Measurements from ENCODE around the gene RTP5.
"Not testable (repeated sequence)": the region's sequence is repeated elsewhere in the genome, so short reads cannot be mapped to it uniquely, and the experiment has no call there.

The RTP5 gene

DNA sequence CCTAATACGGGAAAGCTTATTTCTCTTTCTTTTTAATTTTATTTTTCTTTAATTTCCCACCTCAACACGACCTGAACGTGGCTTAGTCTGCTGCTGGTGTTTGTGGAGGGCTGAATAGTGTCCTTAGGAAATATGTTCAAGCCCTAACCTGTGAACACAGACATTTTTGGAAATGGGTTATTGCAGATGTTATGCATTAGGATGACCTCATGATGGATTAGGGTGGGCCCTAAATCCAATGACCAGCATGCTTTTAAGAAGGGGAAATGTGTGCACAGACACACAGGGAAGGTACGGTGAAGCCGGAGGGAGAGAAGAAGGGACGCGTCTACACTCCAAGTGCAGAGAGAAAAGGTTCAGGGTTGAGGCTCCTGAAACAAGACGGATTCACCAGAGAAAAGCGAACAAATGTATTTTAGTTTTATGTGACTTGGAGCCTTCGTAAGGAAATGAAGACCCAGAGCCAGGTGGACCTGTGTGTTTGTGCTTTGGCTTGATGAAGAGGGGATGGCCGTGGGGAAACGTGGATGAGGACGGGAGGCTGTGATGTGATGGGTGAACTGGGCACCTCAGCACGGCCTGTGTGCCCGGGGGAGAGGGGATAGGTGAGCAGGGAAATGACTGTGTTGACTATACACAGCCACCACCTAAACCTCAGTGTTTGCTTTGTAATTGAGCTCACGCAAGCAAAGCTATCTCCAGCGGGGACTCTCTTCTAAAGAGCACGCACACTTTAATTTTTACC lies 37.5 kb downstream of the RTP5 start:
- H3K27ac ChIP-seq, result no peak overlapping the region
- DNase-seq (ENCODE audit: low spot score), result no peak
- CTCF ChIA-PET, result no interaction called here
- POLR2A ChIA-PET (ENCODE audit: low non-redundant PET), result no interaction called here
- TF ChIP-seq, protein P1, sequence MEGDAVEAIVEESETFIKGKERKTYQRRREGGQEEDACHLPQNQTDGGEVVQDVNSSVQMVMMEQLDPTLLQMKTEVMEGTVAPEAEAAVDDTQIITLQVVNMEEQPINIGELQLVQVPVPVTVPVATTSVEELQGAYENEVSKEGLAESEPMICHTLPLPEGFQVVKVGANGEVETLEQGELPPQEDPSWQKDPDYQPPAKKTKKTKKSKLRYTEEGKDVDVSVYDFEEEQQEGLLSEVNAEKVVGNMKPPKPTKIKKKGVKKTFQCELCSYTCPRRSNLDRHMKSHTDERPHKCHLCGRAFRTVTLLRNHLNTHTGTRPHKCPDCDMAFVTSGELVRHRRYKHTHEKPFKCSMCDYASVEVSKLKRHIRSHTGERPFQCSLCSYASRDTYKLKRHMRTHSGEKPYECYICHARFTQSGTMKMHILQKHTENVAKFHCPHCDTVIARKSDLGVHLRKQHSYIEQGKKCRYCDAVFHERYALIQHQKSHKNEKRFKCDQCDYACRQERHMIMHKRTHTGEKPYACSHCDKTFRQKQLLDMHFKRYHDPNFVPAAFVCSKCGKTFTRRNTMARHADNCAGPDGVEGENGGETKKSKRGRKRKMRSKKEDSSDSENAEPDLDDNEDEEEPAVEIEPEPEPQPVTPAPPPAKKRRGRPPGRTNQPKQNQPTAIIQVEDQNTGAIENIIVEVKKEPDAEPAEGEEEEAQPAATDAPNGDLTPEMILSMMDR (conservative IDR thresholded peaks at IDR 0.05; ENCODE audit: low read depth), result no peak

DNA sequence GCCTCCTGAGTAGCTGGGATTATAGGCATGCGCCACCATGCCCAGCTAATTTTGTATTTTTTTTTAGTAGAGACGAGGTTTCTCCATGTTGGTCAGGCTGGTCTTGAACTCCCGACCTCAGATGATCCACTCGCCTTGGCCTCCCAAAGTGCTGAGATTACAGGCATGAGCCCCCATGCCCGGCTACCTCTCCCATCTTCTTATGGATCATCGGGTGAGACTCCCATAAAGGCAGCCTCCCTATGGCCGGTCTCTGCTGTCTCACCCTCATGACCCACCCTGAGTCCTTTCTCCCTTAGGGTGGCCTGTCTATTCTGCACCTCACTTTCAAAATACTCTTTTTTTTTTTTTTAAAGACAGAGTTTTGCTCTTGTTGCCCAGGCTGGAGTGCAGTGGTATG lies 38.3 kb downstream of the RTP5 start:
- CTCF ChIA-PET; POLR2A ChIA-PET (ENCODE audit: low non-redundant PET); H3K27ac ChIP-seq; DNase-seq (ENCODE audit: low spot score): not testable (repeated sequence)

DNA sequence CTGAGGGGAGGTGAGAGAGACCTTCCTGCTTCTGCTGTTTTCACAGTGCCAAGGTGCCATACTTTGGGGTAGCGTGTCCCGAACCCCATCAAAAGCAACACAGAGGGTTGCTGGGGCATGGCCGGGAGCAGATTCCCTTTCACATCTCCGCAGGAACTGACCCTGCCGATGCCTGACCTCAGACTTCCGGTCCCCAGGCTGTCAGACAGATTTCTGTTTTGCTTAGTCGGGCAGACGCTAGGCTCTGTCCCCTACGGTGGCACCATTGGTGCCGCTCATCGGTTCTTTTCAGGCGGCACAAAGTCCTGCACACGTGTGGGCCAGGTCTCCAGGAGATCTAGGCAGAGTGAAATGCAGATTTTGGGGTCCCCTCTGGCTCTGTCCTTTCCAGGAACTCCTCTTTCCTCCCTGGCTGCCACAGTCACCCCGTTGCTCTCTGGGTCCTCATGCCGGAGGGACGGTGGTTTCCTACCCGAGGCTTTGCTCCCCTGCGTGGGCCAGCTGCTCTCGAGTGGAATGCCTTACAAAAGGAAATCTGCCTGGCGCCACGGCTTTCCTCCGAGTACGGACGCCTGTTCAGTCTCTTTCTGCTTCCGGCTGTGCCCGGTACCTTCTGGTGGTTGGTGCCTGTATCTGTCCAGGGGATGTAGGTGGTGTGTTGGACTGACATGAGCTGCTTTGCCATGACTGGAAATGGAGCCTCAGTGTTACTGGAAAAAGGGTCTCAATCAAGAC lies 39.3 kb downstream of the RTP5 start:
- POLR2A ChIA-PET (ENCODE audit: low non-redundant PET), result no interaction called here
- CTCF ChIA-PET, result no interaction called here
- no peak overlapping the region for H3K27ac ChIP-seq
- DNase-seq (ENCODE audit: low spot score), result no peak
- TF ChIP-seq, protein P1 (conservative IDR thresholded peaks at IDR 0.05; ENCODE audit: low read depth), result no peak

DNA sequence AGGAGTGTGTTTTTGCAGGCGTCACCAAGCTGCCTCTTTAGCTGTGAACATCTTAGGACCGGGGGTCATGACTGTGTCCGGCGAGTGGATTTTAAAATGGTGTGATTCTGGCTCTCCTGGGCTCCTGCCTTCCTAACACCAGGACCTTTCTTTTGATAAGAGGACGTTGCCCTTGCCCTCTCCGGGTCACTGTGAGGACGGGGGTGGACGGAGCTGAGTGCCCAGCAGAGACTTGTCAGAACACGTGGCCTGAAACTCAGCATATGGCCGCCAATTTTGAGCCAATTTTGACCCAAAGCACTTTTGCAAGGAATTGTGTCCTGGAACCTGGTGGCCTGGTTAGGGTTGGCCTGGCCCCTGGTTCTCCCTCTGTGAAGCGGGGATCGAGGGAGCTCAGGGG lies 40.2 kb downstream of the RTP5 start:
- TF ChIP-seq, protein P1 (conservative IDR thresholded peaks at IDR 0.05; ENCODE audit: low read depth), result no peak
- no peak for DNase-seq (ENCODE audit: low spot score)
- POLR2A ChIA-PET (ENCODE audit: low non-redundant PET), result no interaction called here
- no peak overlapping the region for H3K27ac ChIP-seq
- CTCF ChIA-PET, result no interaction called here

DNA sequence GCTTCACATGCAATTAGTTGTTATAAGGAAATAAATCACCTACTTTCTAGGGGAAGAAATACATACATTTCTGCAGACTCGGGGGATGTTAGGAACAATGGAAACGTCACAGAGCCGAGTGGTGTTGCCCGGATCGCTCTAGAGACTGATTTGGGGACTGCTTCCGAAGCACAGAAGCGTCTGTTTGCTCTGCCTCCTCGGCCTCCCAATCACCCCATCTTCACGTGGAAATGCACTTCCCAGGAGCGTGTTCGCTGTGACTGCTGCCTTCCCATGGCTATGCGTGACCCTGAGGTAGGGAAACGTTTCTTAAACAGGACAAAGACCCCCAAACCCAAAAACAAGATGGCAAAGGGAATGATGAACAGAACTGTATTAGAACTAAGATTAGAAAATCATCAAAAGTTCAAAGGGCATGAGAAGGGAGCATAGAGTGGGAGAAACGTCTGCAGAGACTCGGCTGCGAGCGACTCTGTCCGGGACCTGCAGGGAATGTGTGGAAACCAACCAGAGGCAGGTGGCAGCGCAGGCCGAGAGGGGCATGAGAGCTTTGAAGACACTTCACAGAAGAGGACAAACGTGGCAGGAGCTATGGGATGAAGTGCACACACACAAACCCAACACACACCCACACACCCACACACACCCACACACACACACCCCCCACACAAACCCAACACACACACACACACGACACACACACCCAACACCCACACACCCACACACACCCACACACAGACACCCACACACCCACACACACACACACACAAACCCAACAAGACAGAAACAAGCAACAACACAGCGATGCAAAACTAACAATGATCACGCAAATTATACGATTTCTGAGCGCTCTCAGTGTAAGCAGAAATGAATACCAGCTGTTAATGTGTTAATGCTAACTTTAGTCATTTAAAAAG lies 41.3 kb downstream of the RTP5 start:
- POLR2A ChIA-PET (ENCODE audit: low non-redundant PET), result no interaction called here
- CTCF ChIA-PET, result interaction anchor here (0.5 kb wide), 1 partner anchor 1061 kb away, joined by 4 read pairs; no protein-coding TSS in a partner anchor
- no peak for DNase-seq (ENCODE audit: low spot score)
- no peak overlapping the region for H3K27ac ChIP-seq
- TF ChIP-seq, protein P1 (conservative IDR thresholded peaks at IDR 0.05; ENCODE audit: low read depth), result no peak

DNA sequence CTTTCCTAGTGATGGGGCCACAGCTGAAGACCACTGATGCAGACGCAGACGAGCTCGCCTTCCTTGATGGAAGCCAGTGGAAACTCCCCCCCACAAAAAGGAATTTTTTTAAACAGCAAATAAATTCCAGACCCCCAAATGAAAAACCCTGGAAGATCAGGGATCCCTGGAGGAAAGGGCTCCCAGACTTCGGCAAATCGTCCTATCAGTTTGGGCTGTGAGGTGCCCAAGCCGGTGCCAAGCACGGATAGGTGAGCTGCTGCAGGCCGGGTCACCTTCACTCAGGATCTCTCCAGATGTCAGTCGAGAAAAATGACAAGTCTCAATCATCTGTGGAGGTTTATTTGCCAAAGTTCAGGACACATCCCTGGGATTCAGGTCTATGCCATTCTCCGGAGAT lies 42.0 kb downstream of the RTP5 start:
- TF ChIP-seq, protein P1 (conservative IDR thresholded peaks at IDR 0.05; ENCODE audit: low read depth), result no peak
- no peak for DNase-seq (ENCODE audit: low spot score)
- POLR2A ChIA-PET (ENCODE audit: low non-redundant PET), result no interaction called here
- CTCF ChIA-PET, result no interaction called here
- no peak overlapping the region for H3K27ac ChIP-seq
